C4-2B (cell line): ENCODE data around the gene KNTC1.
"Not testable (repeated sequence)": the region's sequence is repeated elsewhere in the genome, so short reads cannot be mapped to it uniquely, and the experiment has no call there.

Experiments used
- H3K27ac ChIP-seq: fragments of 450-650 bp; 2 replicates; pipeline ENCODE4 v1.5.1; 2017
- CTCF ChIP-seq: fragments of 450-650 bp; conservative IDR thresholded peaks from 2 replicates; pipeline ENCODE4 v1.5.1; 2017; ENCODE audit warnings: mild to moderate bottlenecking
- ZFX ChIP-seq: fragments of 450-650 bp; IDR thresholded peaks from 2 replicates; pipeline ENCODE4 v1.6.1; 2017

The KNTC1 gene

GRCh38 chr12:122571821-122572220, 44.8 kb downstream of the KNTC1 start:
- H3K27ac ChIP-seq: no peak overlapping the region
- TF ChIP-seq ZFX: no peak

DNA sequence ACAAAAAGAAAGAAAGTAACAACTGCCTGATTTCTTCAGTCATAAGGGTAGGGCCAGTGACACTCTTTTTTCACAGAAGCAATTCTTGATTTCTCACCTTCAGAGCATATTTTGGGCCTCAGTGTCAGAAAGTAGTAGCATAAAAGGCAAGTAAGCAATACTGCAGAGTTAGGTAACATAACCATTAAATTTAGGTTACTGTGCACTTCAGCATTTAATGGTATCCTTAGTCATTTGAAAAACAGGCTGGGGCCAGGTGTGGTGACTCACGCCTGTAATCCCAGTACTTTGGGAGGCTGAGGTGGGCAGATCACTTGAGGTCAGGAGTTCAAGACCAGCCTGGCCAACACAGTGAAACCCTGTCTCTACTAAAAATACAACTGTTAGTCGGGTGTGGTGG, 56.2 kb downstream of the KNTC1 start:
- H3K27ac ChIP-seq: not testable (repeated sequence)

DNA sequence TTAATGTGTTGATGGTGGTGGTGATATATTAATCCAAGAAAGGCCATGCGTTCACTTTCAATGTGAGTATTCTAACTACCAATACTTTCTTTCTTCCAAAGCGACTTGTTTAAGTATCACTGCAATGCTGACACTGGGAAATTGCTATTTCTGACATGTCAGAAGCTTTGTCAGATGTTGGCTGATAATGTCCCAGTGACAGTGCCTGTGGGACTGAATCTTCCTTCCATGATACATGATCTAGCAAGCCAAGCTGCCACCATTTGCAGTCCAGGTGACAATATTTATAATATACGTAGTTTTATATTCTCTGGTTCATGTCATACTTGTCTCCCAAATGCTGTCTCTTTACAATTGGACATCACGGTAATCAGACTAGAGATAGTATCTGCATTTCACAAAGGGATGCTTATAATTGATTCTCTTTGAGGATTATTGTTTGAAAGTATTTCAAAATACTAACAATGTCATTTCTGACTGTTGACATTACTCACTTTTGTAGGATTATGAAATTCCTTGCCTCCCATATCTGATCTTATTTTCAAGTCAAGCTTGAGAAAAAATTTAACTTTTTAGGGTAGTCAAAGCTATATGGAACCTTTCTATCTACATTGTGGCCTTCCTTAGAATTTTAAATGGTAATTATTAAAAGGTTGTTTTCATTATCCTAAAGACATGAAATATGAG, 57.3 kb downstream of the KNTC1 start:
- TF ChIP-seq CTCF (no peak), ZFX (no peak)

GRCh38 chr12:122590990-122591389, 63.9 kb downstream of the KNTC1 start:
- no peak for TF ChIP-seq ZFX
- TF ChIP-seq CTCF: no peak
- H3K27ac ChIP-seq: no peak overlapping the region

More for the DNA sequence above, 57.3 kb downstream of the KNTC1 start:
- no peak overlapping the region for H3K27ac ChIP-seq

DNA sequence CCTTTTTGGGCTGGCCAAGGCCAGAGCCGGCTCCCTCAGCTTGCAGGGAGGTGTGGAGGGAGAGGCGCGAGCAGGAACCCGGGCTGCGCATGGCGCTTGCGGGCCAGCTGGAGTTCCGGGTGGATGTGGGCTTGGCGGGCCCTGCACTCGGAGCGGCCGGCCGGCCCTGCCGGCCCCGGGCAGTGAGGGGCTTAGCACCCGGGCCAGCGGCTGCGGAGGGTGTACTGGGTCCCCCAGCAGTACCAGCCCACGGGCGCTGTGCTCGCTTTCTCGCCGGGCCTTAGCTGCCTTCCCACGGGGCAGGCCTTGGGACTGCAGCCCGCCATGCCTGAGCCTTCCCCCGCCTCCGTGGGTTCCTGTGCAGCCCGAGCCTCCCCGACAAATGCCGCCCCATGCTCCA, 64.9 kb downstream of the KNTC1 start:
- not testable (repeated sequence) for H3K27ac ChIP-seq

- H3K27ac ChIP-seq: not testable (repeated sequence)
Observed at GRCh38 chr12:122592543-122592942, 65.5 kb downstream of the KNTC1 start.

DNA sequence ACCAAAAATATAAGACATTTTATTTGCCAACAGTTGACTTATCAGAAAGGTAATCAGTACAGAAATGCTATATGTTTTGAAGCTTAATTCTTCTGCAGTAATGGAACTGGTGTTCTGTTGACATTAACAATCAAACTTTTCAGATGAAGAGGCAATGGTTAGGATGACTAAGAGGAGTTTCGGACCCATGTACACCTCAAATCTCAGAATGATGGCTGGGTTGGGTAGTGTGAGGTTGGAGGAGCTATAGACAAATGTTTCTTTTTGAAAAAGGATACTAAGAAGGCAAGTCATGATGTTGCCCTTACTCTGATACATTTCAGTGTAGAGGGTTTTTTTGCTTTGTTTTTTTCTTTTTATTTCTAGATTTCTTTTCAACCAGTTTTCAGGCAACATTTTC, 66.9 kb downstream of the KNTC1 start:
- no peak for TF ChIP-seq CTCF
- no peak for TF ChIP-seq ZFX
- H3K27ac ChIP-seq: no peak overlapping the region

- H3K27ac ChIP-seq: no peak overlapping the region
- TF ChIP-seq CTCF (no peak), ZFX (no peak)
Observed at GRCh38 chr12:122596838-122597237, 69.8 kb downstream of the KNTC1 start.

GRCh38 chr12:122602456-122602855, 75.4 kb downstream of the KNTC1 start:
- TF ChIP-seq CTCF: no peak
- H3K27ac ChIP-seq: no peak overlapping the region

DNA sequence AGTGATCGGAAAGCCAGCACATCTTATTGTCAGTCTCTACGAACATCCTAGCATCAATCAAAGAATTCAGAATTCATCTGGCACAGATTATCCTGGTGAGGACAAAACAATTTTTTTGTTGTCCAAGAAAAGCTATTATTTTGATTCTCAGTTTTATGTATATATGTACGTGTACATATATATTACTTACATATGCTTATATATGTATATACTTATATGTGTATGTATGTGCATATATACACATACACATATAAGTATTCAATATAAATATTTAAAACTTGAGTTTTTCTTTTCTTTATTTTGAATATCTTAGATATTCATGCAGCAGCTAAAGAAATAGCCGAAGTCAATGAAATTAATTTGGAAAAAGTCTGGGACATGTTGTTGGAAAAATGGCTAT, 77.9 kb downstream of the KNTC1 start:
- no peak for TF ChIP-seq ZFX
- TF ChIP-seq CTCF: no peak
- H3K27ac ChIP-seq: no peak overlapping the region
